OCI-LY7 (cell line): ENCODE data around the gene APOA1. TPM values are rescaled to one million over a fixed set of nuclear protein-coding genes. Genes with fewer than 3 reads are reported as not detected.

Source experiments
- BruUV-seq: library from RNA; stranded (reverse); fragments of 400-500 nt; replicated peaks from 2 replicates; lab custom pipeline; 2021; lab: Mats Ljungman, UMichigan
- CTCF ChIA-PET: fragments of 300-600 bp; sonication (Branson Sonifier 250); formaldehyde crosslinking; loops from one replicate; lab custom pipeline; 2022; ENCODE audit warnings: antibody characterized with exemption; ENCODE audit not compliant: unreplicated experiment; lab: Charles Lee
- POLR2A ChIA-PET: fragments of 300-600 bp; sonication (Branson Sonifier 250); formaldehyde crosslinking; loops from one replicate; lab custom pipeline; 2022; ENCODE audit warnings: antibody characterized with exemption; lab: Charles Lee
- DNase-seq: peaks from one replicate; pipeline ENCODE4 v3.0.0-alpha.2; 2015; ENCODE audit warnings: low spot score
- H2AFZ ChIP-seq: fragments of 200-600 bp; sonication (generic), shearing (Covaris generic); 2 replicates; pipeline ENCODE4 v1.6.1; 2014; ENCODE audit warnings: mild to moderate bottlenecking, antibody characterized with exemption, low read length, moderate library complexity
- H3K27ac ChIP-seq: fragments of 200-600 bp; sonication (generic); 2 replicates; pipeline ENCODE4 v1.5.1; 2014; ENCODE audit warnings: mixed run types, low read depth, mild to moderate bottlenecking, moderate library complexity, low read length, inconsistent platforms; ENCODE audit not compliant: poor library complexity, severe bottlenecking
- H3K36me3 ChIP-seq: fragments of 200-600 bp; sonication (generic); 2 replicates; pipeline ENCODE4 v1.6.1; 2014; ENCODE audit warnings: mild to moderate bottlenecking, antibody characterized with exemption, low read length, moderate library complexity, mixed read lengths; ENCODE audit not compliant: insufficient read depth
- H3K4me1 ChIP-seq: fragments of 200-600 bp; sonication (generic); 2 replicates; pipeline ENCODE4 v1.5.1; 2014; ENCODE audit warnings: mild to moderate bottlenecking, low read length; ENCODE audit not compliant: insufficient read depth, poor library complexity, severe bottlenecking
- H3K4me2 ChIP-seq: fragments of 200-600 bp; sonication (generic); 2 replicates; pipeline ENCODE4 v1.6.1; 2014; ENCODE audit warnings: mild to moderate bottlenecking, low read length
- H3K4me3 ChIP-seq: fragments of 200-600 bp; sonication (generic); 2 replicates; pipeline ENCODE4 v1.5.1; 2014; ENCODE audit warnings: mild to moderate bottlenecking, low read depth, low read length; ENCODE audit not compliant: poor library complexity, severe bottlenecking
- H3K79me2 ChIP-seq: fragments of 200-600 bp; sonication (generic); 2 replicates; pipeline ENCODE4 v1.6.1; 2016; ENCODE audit warnings: low read depth, mild to moderate bottlenecking, low read length, moderate library complexity, mixed read lengths; ENCODE audit not compliant: insufficient read depth
- H3K9me2 ChIP-seq: fragments of 200-600 bp; sonication (generic); 2 replicates; pipeline ENCODE4 v1.6.1; 2016; ENCODE audit warnings: mild to moderate bottlenecking, low read length, mixed read lengths; ENCODE audit not compliant: insufficient read depth
- H3K9me3 ChIP-seq: fragments of 200-600 bp; sonication (generic); 2 replicates; pipeline ENCODE4 v1.6.1; 2014; ENCODE audit warnings: mild to moderate bottlenecking, mixed run types, low read length, mixed read lengths
- H4K20me1 ChIP-seq: fragments of 200-600 bp; sonication (generic); 2 replicates; pipeline ENCODE4 v1.6.1; 2014; ENCODE audit warnings: mild to moderate bottlenecking, antibody characterized with exemption, low read length, moderate library complexity, mixed read lengths; ENCODE audit not compliant: insufficient read depth
- EZH2phosphoT487 ChIP-seq: fragments of 200-600 bp; sonication (generic); IDR thresholded peaks from 2 replicates; pipeline ENCODE4 v1.6.1; 2018; ENCODE audit warnings: low read depth, borderline replicate concordance, mild to moderate bottlenecking, mixed run types, antibody characterized with exemption, low read length, moderate library complexity, mixed read lengths
- intact Hi-C: fragments of 100-400 bp; cut with micrococcal nuclease; formaldehyde crosslinking; loops from one replicate; pipeline ENCODE4 v1.10.0; 2022; ENCODE audit not compliant: unreplicated experiment
- total RNA-seq, 2 experiments: library from RNA; depleted of rRNA in 1 of 2; stranded (reverse); fragments of >200 nt in 1 of 2; shearing (Covaris generic) in 1 of 2; gene quantifications; 2 replicates each; pipeline ENCODE4 v1.2.3, GENCODE V29; 2014 to 2022
- TF ChIP-seq, protein P1 (sequence below): fragments of 200-600 bp; sonication (generic); conservative IDR thresholded peaks from 2 replicates; pipeline ENCODE4 v1.5.1; 2014; ENCODE audit warnings: mild to moderate bottlenecking, antibody characterized with exemption, low read length, moderate library complexity, mixed read lengths

Gene APOA1
- total RNA-seq, 2 experiments from 2014 or later, result 0.22 TPM; not detected in 1

- Histone ChIP-seq H2AFZ (no peak overlapping the region), H3K9me3 (no peaks in the 10 kb centered on the region), H3K4me2 (no peak overlapping the region), H3K79me2 (no peaks in the 10 kb centered on the region), H3K4me3 (no peak overlapping the region), H4K20me1 (no peaks in the 10 kb centered on the region), H3K36me3 (no peaks in the 10 kb centered on the region), H3K4me1 (no peaks in the 10 kb centered on the region), H3K27ac (no peak overlapping the region), H3K9me2 (no peaks in the 10 kb centered on the region)
- ChIA-PET POLR2A (interaction anchor here (0.8 kb wide), 1 partner anchor 32 kb away, joined by 4 read pairs; no protein-coding TSS in a partner anchor), CTCF (no interaction called here)
- intact Hi-C loops, result no loop called here
- no TSS peak for BruUV-seq
- TF ChIP-seq, protein P1, sequence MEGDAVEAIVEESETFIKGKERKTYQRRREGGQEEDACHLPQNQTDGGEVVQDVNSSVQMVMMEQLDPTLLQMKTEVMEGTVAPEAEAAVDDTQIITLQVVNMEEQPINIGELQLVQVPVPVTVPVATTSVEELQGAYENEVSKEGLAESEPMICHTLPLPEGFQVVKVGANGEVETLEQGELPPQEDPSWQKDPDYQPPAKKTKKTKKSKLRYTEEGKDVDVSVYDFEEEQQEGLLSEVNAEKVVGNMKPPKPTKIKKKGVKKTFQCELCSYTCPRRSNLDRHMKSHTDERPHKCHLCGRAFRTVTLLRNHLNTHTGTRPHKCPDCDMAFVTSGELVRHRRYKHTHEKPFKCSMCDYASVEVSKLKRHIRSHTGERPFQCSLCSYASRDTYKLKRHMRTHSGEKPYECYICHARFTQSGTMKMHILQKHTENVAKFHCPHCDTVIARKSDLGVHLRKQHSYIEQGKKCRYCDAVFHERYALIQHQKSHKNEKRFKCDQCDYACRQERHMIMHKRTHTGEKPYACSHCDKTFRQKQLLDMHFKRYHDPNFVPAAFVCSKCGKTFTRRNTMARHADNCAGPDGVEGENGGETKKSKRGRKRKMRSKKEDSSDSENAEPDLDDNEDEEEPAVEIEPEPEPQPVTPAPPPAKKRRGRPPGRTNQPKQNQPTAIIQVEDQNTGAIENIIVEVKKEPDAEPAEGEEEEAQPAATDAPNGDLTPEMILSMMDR, result no peak
- TF ChIP-seq EZH2phosphoT487, result no peak
- DNase-seq, result no peak
Observed at GRCh38 chr11:116825854-116826750, 11.3 kb downstream of the APOA1 start.

- CTCF ChIA-PET, result no interaction called here
- no peak for TF ChIP-seq EZH2phosphoT487
- TF ChIP-seq, protein P1, result no peak
- H3K4me2 ChIP-seq, result no peak overlapping the region
Observed at GRCh38 chr11:116825434-116825833, 12.0 kb downstream of the APOA1 start.

More at GRCh38 chr11:116825434-116825833, 12.0 kb downstream of the APOA1 start:
- Histone ChIP-seq H3K79me2 (no peaks in the 10 kb centered on the region), H2AFZ (no peak overlapping the region), H3K9me3 (no peaks in the 10 kb centered on the region), H3K9me2 (no peaks in the 10 kb centered on the region), H3K27ac (no peak overlapping the region), H3K4me3 (no peak overlapping the region), H3K4me1 (no peaks in the 10 kb centered on the region), H4K20me1 (no peaks in the 10 kb centered on the region), H3K36me3 (no peaks in the 10 kb centered on the region)
- DNase-seq, result no peak
- no TSS peak for BruUV-seq
- intact Hi-C loops, result no loop called here
- POLR2A ChIA-PET, result no interaction called here
